ENCODE measurements around the gene FAM20C. TPM values are rescaled to one million over a fixed set of nuclear protein-coding genes. Genes with fewer than 3 reads are reported as not detected.

The FAM20C gene
- total RNA-seq, 2 experiments from 2014 or later: 1.3 to 1.7 TPM

GRCh38 chr7:305410-306151 lies 113.2 kb downstream of the FAM20C start:
- Mint-ChIP-seq H3K9me3 (no peaks in the 10 kb centered on the region), H3K4me1 (ENCODE audit: low read depth) (no peaks in the 10 kb centered on the region), H3K27ac (no peak overlapping the region), H3K4me3 (no peak overlapping the region), H3K27me3 (peaks cover 6% of the 10 kb centered on the region), H3K36me3 (ENCODE audit: low read depth) (no peaks in the 10 kb centered on the region)
- peaks cover 0 to 16% of the 10 kb centered on the region in 2 experiments for H3K9me3 ChIP-seq (ENCODE audit: control insufficient read depth in 1 of 2, insufficient read depth in 1 of 2, low read length in 2 of 2)
- no peaks in the 10 kb centered on the region for H3K36me3 ChIP-seq (ENCODE audit: insufficient read depth, low read length)
- ChIA-PET CTCF (no interaction called here), POLR2A (no interaction called here)
- H3K27me3 ChIP-seq (ENCODE audit: control insufficient read depth in 1 of 2, insufficient read depth in 2 of 2, low read length in 2 of 2): no peaks in the 10 kb centered on the region
- no peak overlapping the region for H3K4me3 ChIP-seq (ENCODE audit: low read length)
- DNase-seq (no peak), ATAC-seq (ENCODE audit: poor library complexity) (no peak)
- no peak for TF ChIP-seq CTCF (IDR thresholded peaks at IDR 0.05)
- H3K27ac ChIP-seq (ENCODE audit: low read depth in 1 of 2, low read length in 2 of 2): no peak overlapping the region
- no peaks in the 10 kb centered on the region for H3K4me1 ChIP-seq (ENCODE audit: insufficient read depth, low read length)
- intact Hi-C loops (cut with DNase I, micrococcal nuclease): no loop called here

GRCh38 chr7:307970-308369 lies 115.6 kb downstream of the FAM20C start:
- no peaks in the 10 kb centered on the region for H3K4me1 ChIP-seq (ENCODE audit: insufficient read depth, low read length)
- peaks cover 0 to 16% of the 10 kb centered on the region in 2 experiments for H3K9me3 ChIP-seq (ENCODE audit: control insufficient read depth in 1 of 2, insufficient read depth in 1 of 2, low read length in 2 of 2)
- ATAC-seq (ENCODE audit: poor library complexity): no peak
- TF ChIP-seq CTCF (IDR thresholded peaks at IDR 0.05): no peak
- peaks cover 2 to 3% of the 10 kb centered on the region in 2 experiments for H3K27me3 ChIP-seq (ENCODE audit: control insufficient read depth in 1 of 2, insufficient read depth in 2 of 2, low read length in 2 of 2)
- CTCF ChIA-PET: no interaction called here
- H3K4me3 ChIP-seq (ENCODE audit: low read length): no peak overlapping the region
- Mint-ChIP-seq H3K4me3 (no peak overlapping the region), H3K27me3 (peaks cover 13% of the 10 kb centered on the region), H3K9me3 (no peaks in the 10 kb centered on the region), H3K27ac (no peak overlapping the region), H3K4me1 (ENCODE audit: low read depth) (no peaks in the 10 kb centered on the region), H3K36me3 (ENCODE audit: low read depth) (no peaks in the 10 kb centered on the region)
- intact Hi-C loops (cut with DNase I, micrococcal nuclease): no loop called here
- no peaks in the 10 kb centered on the region for H3K36me3 ChIP-seq (ENCODE audit: insufficient read depth, low read length)
- no peak overlapping the region for H3K27ac ChIP-seq (ENCODE audit: low read depth in 1 of 2, low read length in 2 of 2)
- POLR2A ChIA-PET: no interaction called here
- DNase-seq: no peak

- no peak for TF ChIP-seq CTCF (IDR thresholded peaks at IDR 0.05)
- intact Hi-C loops (cut with DNase I, micrococcal nuclease): no loop called here
- no peak overlapping the region for H3K27ac Mint-ChIP-seq
- DNase-seq (no peak), ATAC-seq (ENCODE audit: poor library complexity) (no peak)
- no peaks in the 10 kb centered on the region for H3K9me3 Mint-ChIP-seq
- Histone ChIP-seq H3K4me1 (ENCODE audit: insufficient read depth, low read length) (no peaks in the 10 kb centered on the region), H3K4me3 (ENCODE audit: low read length) (no peak overlapping the region), H3K27ac (ENCODE audit: low read depth in 1 of 2, low read length in 2 of 2) (no peak overlapping the region), H3K9me3 (ENCODE audit: control insufficient read depth in 1 of 2, insufficient read depth in 1 of 2, low read length in 2 of 2) (peaks cover 0 to 12% of the 10 kb centered on the region in 2 experiments), H3K27me3 (ENCODE audit: control insufficient read depth in 1 of 2, insufficient read depth in 2 of 2, low read length in 2 of 2) (peaks cover 3 to 10% of the 10 kb centered on the region in 2 experiments), H3K36me3 (ENCODE audit: insufficient read depth, low read length) (no peaks in the 10 kb centered on the region)
- peaks cover 18% of the 10 kb centered on the region for H3K27me3 Mint-ChIP-seq
- no peaks in the 10 kb centered on the region for H3K36me3 Mint-ChIP-seq (ENCODE audit: low read depth)
- POLR2A ChIA-PET: no interaction called here
- H3K4me1 Mint-ChIP-seq (ENCODE audit: low read depth): no peaks in the 10 kb centered on the region
- CTCF ChIA-PET: no interaction called here
- no peak overlapping the region for H3K4me3 Mint-ChIP-seq
Observed at GRCh38 chr7:309586-310228, 117.3 kb downstream of the FAM20C start.

Other genes starting within 250 kb of the FAM20C start
- not detected for gene FOXL3, start 97.6 kb downstream of the FAM20C start, total RNA-seq

All from CD4-positive, alpha-beta T cell (primary cell).